Right lung (tissue), 5 donors: ENCODE results near the gene ASIC3. TPM values are rescaled to one million over a fixed set of nuclear protein-coding genes. Genes with fewer than 3 reads are reported as not detected.
A peak's percentile ranks its signal among the peaks of the same experiment; 100 is the strongest.
"Not testable (repeated sequence)": the region's sequence is repeated elsewhere in the genome, so short reads cannot be mapped to it uniquely, and the experiment has no call there.

Source experiments
- DNase-seq, 2 donors: peaks; one replicate each; pipeline ENCODE4 v3.0.0-alpha.2; 2013
- polyA plus RNA-seq, 5 donors: library from polyadenylated mRNA; unstranded; fragments of 120-200 nt; gene quantifications; one replicate each; pipeline versions ENCODE4 v1.2.1 to v1.2.3, GENCODE V29; 2013; ENCODE audit warnings: inconsistent platforms in 1 of 5, low replicate concordance in 1 of 5; ENCODE audit not compliant: insufficient read length in 5 of 5, insufficient read depth in 1 of 5

The ASIC3 gene
- polyA plus RNA-seq, 5 donors = 2.2 to 7.0 (median 4.5) TPM

DNA sequence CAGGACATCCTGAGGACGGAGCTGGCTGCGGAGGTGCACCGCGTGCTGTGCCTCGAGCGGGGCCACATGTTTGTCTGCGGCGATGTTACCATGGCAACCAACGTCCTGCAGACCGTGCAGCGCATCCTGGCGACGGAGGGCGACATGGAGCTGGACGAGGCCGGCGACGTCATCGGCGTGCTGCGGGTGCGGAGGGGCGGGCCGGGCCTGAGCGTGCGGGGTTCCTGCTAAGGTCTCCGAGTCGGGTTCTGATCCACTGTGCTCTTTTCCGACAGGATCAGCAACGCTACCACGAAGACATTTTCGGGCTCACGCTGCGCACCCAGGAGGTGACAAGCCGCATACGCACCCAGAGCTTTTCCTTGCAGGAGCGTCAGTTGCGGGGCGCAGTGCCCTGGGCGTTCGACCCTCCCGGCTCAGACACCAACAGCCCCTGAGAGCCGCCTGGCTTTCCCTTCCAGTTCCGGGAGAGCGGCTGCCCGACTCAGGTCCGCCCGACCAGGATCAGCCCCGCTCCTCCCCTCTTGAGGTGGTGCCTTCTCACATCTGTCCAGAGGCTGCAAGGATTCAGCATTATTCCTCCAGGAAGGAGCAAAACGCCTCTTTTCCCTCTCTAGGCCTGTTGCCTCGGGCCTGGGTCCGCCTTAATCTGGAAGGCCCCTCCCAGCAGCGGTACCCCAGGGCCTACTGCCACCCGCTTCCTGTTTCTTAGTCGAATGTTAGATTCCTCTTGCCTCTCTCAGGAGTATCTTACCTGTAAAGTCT, 34.4 kb upstream of the ASIC3 start:
- DNase-seq = peak in 1 of 2 donors; percentile 60

DNA sequence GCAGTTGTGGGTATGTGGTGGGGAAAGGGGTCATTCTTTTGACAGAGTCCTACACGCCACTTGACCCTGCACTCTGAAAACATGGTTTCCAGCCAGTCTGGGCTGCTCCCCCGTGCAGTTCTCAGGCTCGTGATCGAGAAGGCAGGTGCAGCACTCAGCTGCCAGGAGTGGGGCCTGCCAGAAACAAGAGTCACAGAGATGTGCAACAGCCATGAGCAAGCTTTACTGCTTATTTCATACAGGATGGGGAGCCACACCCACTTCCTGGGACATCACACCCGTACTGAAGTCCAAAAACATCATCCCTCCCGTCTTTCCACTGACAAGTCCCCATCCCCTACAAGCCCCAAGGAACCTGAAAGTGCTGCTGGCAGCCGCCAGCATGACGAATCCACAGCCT, 33.4 kb upstream of the ASIC3 start:
- no peak for DNase-seq

- no peak for DNase-seq
Observed at GRCh38 chr7:151015967-151016366, 32.4 kb upstream of the ASIC3 start.

GRCh38 chr7:151016505-151016904, 31.8 kb upstream of the ASIC3 start:
- DNase-seq = no peak

- DNase-seq = no peak
Observed at GRCh38 chr7:151016942-151017341, 31.4 kb upstream of the ASIC3 start.

- no peak for DNase-seq
Observed at GRCh38 chr7:151017370-151017952, 30.9 kb upstream of the ASIC3 start.

- no peak for DNase-seq
Observed at GRCh38 chr7:151017953-151018420, 30.3 kb upstream of the ASIC3 start.

- peak; percentile 66 for DNase-seq
Observed at GRCh38 chr7:151018421-151019129, 29.8 kb upstream of the ASIC3 start.

- DNase-seq = no peak
Observed at GRCh38 chr7:151019130-151019447, 29.2 kb upstream of the ASIC3 start.

DNA sequence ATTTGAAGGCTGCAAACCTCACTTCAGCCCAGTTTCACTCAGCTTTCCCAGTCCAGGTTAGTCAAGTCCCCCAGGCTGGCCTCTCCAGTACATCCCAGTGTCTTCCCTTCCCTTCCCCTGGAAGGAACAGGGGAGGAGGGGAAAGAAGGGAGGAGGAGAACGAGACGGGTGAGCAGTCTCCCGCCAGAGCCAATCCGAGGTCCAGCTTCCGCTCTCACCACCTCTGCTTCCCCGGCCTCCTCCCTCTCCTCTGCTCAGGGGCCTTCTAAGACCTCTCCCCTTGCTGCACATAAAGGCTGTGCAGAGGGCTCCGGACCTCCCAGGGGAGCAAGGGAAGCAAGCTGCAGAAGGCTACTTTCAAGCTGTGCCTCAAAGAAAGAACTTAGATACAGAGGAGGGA, 28.1 kb upstream of the ASIC3 start:
- no peak for DNase-seq

GRCh38 chr7:151023232-151023631, 25.1 kb upstream of the ASIC3 start:
- DNase-seq = no peak

GRCh38 chr7:151024435-151025056, 23.8 kb upstream of the ASIC3 start, which contains the start of gene ATG9B:
Gene ATG9B, minus strand, starts transcription at chr7:151024494. Its CDS starts 71 bp downstream, at chr7:151024423.
- no peak for DNase-seq

- no peak for DNase-seq
Observed at GRCh38 chr7:151025924-151026671, 22.2 kb upstream of the ASIC3 start.

DNA sequence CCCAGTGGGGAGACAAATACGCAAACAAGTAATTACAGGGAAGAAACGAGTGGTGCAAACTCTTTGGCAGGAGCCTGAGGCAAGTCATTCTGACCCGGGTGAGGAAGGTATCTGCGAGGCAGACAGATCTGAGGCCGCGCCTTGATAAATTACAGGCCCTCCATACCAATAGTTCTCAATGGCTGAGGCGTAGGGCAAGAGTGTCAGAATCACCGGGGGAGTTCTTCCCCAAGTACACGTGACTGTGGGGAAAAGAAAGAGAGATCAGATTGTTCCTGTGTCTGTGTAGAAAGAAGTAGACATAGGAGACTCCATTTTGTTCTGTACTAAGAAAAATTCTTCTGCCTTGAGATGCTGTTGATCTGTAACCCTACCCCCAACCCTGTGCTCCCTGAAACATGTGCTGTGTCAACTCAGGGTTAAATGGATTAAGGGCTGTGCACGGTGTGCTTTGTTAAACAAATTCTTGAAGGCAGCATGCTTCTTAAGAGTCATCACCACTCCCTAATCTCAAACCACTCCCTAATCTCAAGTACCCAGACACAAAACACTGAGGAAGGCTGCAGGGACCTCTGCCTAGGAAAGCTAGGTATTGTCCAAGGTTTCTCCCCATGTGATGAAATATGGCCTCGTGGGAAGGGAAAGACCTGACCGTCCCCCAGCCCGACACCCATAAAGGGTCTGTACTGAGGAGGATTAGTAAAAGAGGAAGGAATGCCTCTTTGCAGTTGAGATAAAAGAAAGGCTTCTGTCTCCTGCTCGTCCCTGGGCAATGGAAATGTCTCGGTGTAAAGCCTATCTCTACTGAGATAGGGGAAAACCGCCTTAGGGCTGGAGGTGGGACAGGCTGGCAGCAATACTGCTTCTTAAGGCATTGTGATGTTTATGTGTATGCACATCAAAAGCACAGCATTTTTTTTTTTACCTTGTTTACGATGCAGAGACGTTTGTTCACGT, 21.3 kb upstream of the ASIC3 start:
- not testable (repeated sequence) for DNase-seq

DNA sequence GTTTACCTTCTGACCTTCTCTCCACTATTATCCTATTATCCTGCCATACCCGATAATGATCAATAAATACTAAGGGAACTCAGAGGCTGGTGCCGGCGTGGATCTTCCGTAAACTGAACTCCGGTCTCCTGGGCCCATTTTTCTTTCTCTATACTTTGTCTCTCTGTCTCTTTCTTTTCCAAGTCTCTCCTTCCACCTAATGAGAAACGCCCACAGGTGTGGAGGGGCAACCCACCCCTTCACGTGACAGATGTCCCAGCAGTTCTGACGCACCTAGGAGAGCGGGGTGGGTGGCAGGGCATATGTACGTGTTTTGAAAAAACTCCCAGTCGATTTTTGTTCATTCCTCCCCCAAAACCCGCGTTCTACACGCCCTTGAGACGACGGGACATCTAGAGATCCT, 20.6 kb upstream of the ASIC3 start:
- not testable (repeated sequence) for DNase-seq

DNA sequence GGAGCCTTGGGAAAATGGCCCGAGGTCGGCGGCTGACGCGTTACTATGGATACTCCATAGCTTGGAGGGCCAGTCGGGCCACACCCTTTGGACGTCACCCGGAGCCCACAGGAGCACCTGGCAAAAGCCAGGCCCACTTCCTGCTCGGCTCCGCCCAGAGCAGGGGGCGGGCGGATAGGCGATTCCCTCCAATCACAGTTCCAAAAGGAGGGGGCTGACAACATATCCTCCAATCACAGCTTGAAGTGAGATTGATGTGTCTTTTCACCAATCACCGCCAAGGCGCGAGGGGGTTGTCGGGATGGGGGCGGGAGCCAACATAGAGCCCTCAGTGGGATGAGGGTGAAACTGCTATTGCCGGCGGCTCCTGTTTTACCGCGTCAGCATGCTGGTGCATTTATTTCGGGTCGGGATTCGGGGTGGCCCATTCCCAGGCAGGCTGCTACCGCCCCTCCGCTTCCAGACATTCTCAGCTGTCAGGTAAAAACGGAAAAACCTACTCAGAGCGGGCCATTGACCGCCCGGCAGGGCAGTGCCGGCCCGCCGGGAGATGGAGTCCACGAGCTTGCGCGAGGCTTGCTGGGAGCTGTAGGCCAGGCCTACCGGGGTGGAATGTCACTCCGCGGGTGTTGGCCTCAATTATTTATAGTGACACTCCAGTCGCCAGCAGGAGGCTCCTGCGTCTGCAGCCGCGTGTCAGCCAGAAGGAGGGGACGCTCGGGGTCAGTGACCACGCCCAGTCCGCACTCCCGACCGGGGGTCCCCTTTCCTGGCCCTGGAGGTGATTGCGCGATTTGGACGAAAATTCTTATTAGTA, 20.0 kb upstream of the ASIC3 start, which contains the start of gene ABCB8:
TSS of gene ABCB8 (plus strand) at position 320 of the 817 bp plus-strand sequence. CDS start at position 386, 66 bp downstream.
- DNase-seq = peak; percentile 99 to 100

DNA sequence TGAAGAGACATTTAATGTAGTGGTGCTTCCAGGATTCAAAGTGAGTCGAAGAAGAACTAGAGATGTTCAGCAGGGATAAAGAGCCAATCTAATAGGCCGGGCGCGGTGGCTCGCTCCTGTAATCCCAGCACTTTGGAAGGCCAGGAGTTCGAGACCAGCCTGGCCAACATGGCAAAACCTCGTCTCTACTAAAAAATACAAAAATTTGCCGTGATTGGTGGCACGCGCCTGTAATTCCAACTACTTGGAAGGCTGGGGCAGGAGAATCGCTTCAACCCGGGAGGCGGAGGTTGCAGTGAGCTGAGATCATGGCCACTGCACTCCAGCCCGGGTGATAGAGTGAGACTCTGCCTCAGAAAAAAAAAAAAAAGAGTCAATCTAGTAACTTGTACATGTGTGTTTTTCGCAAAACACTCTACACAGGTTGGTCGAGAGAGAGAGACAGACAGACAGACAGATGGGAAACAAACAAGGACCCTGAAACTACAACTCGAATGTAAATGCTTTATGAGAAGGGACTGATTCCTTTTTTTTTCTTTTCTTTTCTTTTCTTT, 19.3 kb upstream of the ASIC3 start:
- no peak for DNase-seq

DNA sequence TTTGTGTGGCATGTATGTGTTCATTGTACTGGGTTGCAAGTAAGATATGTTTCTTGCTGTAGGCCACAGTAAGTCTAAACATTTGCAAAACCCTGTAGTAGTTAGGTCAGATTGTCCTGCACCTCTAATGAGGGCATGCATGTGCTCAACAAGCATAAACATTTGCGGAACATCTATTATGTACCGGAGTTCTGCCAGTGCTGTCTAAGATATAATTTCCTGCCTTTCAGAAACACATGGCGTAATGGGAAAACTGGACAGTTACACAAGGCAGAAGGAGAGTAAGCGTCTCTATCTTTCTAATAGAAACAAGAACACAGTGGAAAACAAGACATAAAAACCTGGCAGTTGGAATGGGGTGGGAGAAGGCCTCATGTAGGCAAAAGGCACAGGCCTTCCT, 17.3 kb upstream of the ASIC3 start:
- DNase-seq = no peak
